Activated CD4-positive, alpha-beta T cell treated with anti-CD3 and anti-CD28 coated beads for 24 hours (primary cell): ENCODE data around the gene PLEKHA4.
"Not testable (repeated sequence)": the region's sequence is repeated elsewhere in the genome, so short reads cannot be mapped to it uniquely, and the experiment has no call there.

Experiments
- DNase-seq, 2 donors: peaks; one replicate each; pipeline ENCODE4 v3.0.0-alpha.2; 2020; ENCODE audit warnings: low read depth in 2 of 2

Gene PLEKHA4, protein sequence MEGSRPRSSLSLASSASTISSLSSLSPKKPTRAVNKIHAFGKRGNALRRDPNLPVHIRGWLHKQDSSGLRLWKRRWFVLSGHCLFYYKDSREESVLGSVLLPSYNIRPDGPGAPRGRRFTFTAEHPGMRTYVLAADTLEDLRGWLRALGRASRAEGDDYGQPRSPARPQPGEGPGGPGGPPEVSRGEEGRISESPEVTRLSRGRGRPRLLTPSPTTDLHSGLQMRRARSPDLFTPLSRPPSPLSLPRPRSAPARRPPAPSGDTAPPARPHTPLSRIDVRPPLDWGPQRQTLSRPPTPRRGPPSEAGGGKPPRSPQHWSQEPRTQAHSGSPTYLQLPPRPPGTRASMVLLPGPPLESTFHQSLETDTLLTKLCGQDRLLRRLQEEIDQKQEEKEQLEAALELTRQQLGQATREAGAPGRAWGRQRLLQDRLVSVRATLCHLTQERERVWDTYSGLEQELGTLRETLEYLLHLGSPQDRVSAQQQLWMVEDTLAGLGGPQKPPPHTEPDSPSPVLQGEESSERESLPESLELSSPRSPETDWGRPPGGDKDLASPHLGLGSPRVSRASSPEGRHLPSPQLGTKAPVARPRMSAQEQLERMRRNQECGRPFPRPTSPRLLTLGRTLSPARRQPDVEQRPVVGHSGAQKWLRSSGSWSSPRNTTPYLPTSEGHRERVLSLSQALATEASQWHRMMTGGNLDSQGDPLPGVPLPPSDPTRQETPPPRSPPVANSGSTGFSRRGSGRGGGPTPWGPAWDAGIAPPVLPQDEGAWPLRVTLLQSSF

DNA sequence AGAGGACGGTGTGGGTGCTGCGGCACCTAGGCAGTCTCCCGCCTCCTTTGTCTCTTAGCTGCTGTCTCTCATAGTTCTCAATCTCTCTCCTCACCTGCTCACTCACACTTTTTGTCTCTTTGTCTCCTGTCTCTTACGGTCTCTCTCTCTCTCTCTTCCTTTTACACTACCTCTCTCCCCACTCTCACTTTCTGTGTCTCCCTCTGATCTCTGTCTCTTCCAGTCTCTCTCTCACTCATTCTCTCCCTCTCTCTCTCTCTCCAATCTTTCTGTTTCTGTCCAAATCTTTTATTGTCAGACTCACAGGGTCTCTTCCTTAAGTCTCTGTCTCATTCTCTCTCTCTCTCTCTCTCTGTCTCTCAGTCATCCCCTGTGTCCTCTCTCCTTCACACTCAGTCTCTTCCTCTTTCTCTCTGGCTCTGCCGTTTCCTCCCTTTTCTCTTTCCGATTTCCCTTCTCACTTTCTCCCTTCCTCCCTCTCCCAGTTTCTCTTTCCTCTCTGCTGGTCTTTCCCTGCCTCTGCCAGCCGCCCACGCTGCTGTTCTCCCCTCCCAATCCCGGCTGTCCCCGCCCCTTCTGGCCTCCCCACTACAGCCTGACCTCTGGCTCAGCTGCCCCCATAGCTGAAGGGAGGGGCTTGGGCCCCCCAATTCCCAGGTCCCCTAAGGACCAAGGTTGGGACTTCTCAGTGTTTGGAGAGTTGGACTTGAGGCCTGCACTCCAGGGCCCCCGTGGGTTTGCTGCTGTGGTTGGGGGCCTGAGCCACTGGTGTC is at the start of gene PLEKHA4:
TSS of gene PLEKHA4 (minus strand) at position 504 of the 773 bp plus-strand sequence. CDS start 997 bp downstream, outside the sequence.
- no peak for DNase-seq

DNA sequence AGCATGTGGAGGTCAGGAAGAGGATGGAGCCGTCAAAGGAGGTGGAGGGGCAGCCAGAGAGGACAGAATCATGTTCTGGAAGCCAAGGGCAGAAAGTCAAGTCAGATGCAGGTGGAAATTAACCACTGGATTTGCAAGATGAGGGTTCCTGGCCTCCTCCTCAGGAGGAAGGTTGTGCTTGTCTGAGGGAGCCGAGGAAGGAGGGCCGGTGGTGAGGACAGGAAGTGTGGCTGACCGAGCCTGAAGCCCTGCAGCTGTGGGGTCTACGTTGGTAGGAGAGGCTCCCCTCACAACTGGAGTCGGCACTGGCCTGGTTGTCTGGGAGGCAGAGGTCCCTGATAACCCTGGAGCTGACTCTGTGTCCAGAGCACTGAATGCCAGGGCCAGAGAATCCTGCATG is 49.7 kb upstream of the PLEKHA4 start:
- DNase-seq = no peak

DNA sequence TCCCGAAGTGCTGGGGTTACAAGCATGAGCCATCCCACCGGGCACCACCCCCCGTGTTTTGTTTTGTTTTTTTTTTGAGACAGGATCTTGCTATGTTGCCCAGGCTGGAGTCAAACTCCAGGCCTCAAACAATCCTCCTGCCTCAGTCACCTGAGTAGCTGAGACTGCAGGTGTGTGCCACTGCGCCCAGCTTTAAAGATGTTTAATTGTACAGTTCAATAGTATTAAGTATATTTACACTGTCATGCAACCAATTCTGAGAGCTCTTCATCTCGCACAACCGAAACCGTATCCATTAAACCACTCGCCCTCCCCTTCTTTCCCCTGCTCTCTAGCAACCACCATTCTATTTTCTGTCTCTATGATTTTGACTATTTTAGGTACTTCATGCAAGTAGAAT is 47.3 kb upstream of the PLEKHA4 start:
- no peak for DNase-seq

- DNase-seq = no peak
Measured at GRCh38 chr19:48914181-48914580, 45.8 kb upstream of the PLEKHA4 start.

- no peak for DNase-seq
Measured at GRCh38 chr19:48913114-48913889, 44.9 kb upstream of the PLEKHA4 start.

GRCh38 chr19:48910803-48911202 is 42.4 kb upstream of the PLEKHA4 start:
- DNase-seq = no peak

- DNase-seq = not testable (repeated sequence)
Measured at GRCh38 chr19:48909424-48910077, 41.1 kb upstream of the PLEKHA4 start.

DNA sequence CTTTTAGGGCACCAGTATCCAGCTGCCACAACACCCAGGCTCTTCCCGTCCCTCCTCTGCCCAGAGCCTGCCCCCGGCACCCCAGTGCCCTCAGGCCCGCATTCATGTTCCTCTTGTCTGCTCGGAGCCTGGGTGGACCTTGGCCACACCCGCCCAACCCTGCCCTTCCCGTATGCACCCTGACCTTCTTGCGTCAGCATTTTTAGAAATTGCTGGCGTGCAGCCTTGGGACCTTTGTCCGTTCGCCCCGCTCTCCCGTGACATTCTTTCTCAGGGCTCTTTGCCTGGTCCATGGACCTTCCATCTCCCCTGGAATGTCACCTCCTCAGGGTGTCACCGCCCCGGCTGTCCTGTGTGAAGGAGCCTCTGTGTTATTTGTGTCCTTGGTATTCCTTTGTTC is 39.3 kb upstream of the PLEKHA4 start:
- DNase-seq = no peak

GRCh38 chr19:48906324-48906723 is 37.9 kb upstream of the PLEKHA4 start:
- DNase-seq = no peak

GRCh38 chr19:48905664-48906063 is 37.2 kb upstream of the PLEKHA4 start:
- no peak for DNase-seq

GRCh38 chr19:48903788-48904187 is 35.4 kb upstream of the PLEKHA4 start:
- not testable (repeated sequence) for DNase-seq

DNA sequence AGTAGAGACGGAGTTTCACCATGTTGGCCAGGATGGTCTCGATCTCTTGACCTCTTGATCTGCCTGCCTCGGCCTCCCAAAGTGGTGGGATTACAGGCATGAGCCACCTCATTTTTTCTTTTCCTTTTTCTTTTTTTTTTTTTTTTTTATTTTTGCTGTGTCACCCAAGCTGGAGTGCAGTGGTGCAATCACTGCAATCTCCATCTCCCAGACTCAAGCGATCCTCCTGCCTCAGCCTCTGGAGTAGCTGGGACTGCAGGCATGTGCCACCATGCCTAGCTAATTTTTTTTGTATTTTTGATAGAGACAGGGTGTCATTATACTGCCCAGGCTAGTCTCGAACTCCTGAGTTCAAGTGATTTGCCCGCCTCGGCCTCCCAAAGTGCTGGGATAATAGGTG is 33.9 kb upstream of the PLEKHA4 start:
- not testable (repeated sequence) for DNase-seq

- no peak for DNase-seq
Measured at GRCh38 chr19:48900477-48901406, 32.3 kb upstream of the PLEKHA4 start.

GRCh38 chr19:48899781-48900476 is 31.5 kb upstream of the PLEKHA4 start, which contains the start of gene NUCB1:
Gene NUCB1 (plus strand): TSS chr19:48900312. CDS start chr19:48900797, 485 bp downstream.
- peak; percentile 99 to 100 for DNase-seq

GRCh38 chr19:48899386-48899749 is 31.0 kb upstream of the PLEKHA4 start:
- not testable (repeated sequence) for DNase-seq

GRCh38 chr19:48897181-48897580 is 28.8 kb upstream of the PLEKHA4 start:
- DNase-seq = no peak

- DNase-seq = peak in 1 of 2 donors; percentile 37
Measured at GRCh38 chr19:48896191-48896720, 27.8 kb upstream of the PLEKHA4 start.

DNA sequence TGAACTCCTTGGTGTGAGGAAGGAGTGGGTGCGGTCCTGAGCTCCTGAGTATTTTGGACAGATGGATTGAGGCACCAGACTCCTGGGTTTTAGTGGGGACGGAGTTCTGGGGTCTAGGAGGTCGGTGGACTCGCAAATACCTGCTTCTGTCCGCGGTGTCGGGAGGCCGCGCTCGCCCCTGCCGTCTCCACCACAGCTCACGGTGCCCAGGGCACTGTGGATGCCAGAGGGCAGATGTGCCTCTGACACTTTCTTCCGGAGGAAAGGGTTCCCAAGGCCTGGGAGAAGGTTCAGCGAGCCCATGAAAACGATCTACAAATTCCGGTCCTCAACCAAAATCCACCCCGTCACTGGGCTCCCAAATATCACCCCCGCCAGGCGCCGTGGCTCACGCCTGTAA is 26.8 kb upstream of the PLEKHA4 start:
- DNase-seq = no peak

DNA sequence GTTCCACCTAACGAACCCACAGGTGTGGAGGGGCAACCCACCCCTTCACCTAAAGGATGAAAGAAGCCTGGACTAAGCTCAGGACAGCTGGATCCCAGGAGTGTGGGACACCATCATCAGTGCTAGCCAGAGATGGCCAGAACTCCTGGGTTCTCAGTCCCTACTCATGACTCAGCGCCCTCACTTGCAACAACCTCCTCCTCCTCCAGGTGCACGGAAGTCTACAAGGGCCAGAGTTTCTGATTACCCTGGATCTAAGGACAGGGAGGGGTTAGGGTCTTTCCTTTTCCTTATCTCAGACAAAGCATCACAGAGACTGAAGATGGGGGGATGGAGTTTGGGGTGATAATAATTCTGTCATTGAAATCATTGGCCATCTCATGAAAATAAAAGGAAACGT is 22.1 kb upstream of the PLEKHA4 start:
- DNase-seq = no peak
